ENCODE results near the gene LSAMP.

The LSAMP gene

DNA sequence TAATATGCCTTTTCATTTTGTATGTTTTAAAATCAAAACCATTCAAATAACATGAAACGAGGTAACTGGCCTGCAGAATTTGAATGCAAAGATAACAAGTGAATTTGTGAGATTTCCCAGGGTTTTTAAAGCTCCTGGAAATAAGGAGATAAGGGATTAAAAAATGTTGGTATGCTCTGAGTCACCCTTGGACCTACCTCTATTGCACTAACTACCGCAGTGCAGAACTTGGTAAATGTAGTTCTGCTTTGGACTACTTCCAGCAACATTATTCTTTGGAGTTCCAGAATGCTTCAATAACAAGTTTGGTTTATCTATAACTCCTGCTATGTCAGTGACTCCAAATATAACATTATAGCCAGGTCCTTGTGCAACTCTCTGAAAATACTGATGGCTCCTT lies 620.2 kb downstream of the LSAMP start:
- no peak overlapping the region for H3K4me2 ChIP-seq (ENCODE audit: low read depth, low read length, poor library complexity, severe bottlenecking)

DNA sequence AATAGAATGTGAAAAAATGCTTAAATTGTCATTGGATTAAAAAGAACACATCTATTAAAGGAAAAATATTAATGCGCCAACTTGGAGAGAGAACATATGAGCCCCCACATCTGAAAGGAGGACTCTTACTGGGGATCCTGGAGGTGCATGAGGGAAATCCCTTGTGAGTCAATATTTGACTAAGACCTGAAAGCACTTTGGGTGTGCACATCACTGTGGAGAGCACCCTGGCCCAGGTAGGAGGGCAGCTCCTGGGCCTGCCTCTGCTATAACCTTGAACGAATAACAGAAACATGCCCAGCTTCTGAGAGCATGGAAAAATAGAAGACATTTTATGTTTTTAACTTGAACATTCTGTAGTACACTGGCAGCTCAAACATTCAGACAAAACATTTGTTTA lies 622.2 kb downstream of the LSAMP start:
- H3K9me2 ChIP-seq (replicated peaks; ENCODE audit: insufficient read depth, low read length), result no peaks in the 10 kb centered on the region
- H3K4me2 ChIP-seq (ENCODE audit: low read depth, low read length, poor library complexity, severe bottlenecking), result no peak overlapping the region
- no peak overlapping the region for H3K9ac ChIP-seq (ENCODE audit: low read length)
- no peaks in the 10 kb centered on the region for H3K36me3 ChIP-seq (ENCODE audit: low read length)
- no peak overlapping the region for H3K4me3 ChIP-seq (ENCODE audit: insufficient read depth, low read length, poor library complexity, severe bottlenecking)
- no peak overlapping the region for H2AFZ ChIP-seq (ENCODE audit: low read depth, low read length, severe bottlenecking)
- H4K20me1 ChIP-seq (ENCODE audit: low read depth, low read length), result no peaks in the 10 kb centered on the region
- no peaks in the 10 kb centered on the region for H3K27me3 ChIP-seq (ENCODE audit: low read length)
- no peak overlapping the region for H3K27ac ChIP-seq (ENCODE audit: low read depth, low read length)
- no peak for TF ChIP-seq EZH2phosphoT487 (conservative IDR thresholded peaks at IDR 0.05; ENCODE audit: low read length)
- TF ChIP-seq, protein P1, sequence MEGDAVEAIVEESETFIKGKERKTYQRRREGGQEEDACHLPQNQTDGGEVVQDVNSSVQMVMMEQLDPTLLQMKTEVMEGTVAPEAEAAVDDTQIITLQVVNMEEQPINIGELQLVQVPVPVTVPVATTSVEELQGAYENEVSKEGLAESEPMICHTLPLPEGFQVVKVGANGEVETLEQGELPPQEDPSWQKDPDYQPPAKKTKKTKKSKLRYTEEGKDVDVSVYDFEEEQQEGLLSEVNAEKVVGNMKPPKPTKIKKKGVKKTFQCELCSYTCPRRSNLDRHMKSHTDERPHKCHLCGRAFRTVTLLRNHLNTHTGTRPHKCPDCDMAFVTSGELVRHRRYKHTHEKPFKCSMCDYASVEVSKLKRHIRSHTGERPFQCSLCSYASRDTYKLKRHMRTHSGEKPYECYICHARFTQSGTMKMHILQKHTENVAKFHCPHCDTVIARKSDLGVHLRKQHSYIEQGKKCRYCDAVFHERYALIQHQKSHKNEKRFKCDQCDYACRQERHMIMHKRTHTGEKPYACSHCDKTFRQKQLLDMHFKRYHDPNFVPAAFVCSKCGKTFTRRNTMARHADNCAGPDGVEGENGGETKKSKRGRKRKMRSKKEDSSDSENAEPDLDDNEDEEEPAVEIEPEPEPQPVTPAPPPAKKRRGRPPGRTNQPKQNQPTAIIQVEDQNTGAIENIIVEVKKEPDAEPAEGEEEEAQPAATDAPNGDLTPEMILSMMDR (IDR thresholded peaks at IDR 0.05; ENCODE audit: insufficient read depth, low read length, poor library complexity, severe bottlenecking), result no peak
- no peaks in the 10 kb centered on the region for H3K9me3 ChIP-seq (ENCODE audit: insufficient read depth, low read length)
- H3F3A ChIP-seq (ENCODE audit: insufficient read depth), result no peaks in the 10 kb centered on the region
- no peaks in the 10 kb centered on the region for H3K79me2 ChIP-seq (ENCODE audit: insufficient read depth, low read length)

More for the DNA sequence above, 620.2 kb downstream of the LSAMP start:
- no peaks in the 10 kb centered on the region for H4K20me1 ChIP-seq (ENCODE audit: low read depth, low read length)
- no peak overlapping the region for H2AFZ ChIP-seq (ENCODE audit: low read depth, low read length, severe bottlenecking)
- H3K9me3 ChIP-seq (ENCODE audit: insufficient read depth, low read length), result no peaks in the 10 kb centered on the region
- H3K79me2 ChIP-seq (ENCODE audit: insufficient read depth, low read length), result no peaks in the 10 kb centered on the region
- H3F3A ChIP-seq (ENCODE audit: insufficient read depth), result no peaks in the 10 kb centered on the region
- no peak for TF ChIP-seq EZH2phosphoT487 (conservative IDR thresholded peaks at IDR 0.05; ENCODE audit: low read length)
- TF ChIP-seq, protein P1 (IDR thresholded peaks at IDR 0.05; ENCODE audit: insufficient read depth, low read length, poor library complexity, severe bottlenecking), result no peak
- no peak overlapping the region for H3K9ac ChIP-seq (ENCODE audit: low read length)
- H3K27ac ChIP-seq (ENCODE audit: low read depth, low read length), result no peak overlapping the region
- H3K4me3 ChIP-seq (ENCODE audit: insufficient read depth, low read length, poor library complexity, severe bottlenecking), result no peak overlapping the region
- no peaks in the 10 kb centered on the region for H3K36me3 ChIP-seq (ENCODE audit: low read length)
- H3K27me3 ChIP-seq (ENCODE audit: low read length), result no peaks in the 10 kb centered on the region
- no peaks in the 10 kb centered on the region for H3K9me2 ChIP-seq (replicated peaks; ENCODE audit: insufficient read depth, low read length)

DNA sequence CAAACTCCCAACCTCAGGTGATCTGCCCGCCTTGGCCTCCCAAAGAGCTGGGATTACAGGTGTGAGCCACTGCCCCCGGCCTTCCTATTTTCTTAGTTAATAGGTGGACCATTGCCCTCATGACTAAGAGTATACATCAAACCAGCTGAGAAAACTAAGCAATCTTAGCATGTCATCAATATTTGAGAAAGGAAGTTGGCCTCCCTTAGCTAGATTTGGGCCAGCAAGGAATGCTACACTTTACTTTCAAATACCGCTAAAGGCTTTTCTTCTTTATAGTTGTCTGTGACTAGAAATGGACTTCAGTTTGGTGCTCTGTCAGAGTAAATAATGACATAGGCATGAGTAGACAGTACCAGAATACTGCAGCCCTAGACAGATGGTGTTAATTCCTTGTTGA lies 622.7 kb downstream of the LSAMP start:
- Histone ChIP-seq H3K9me3 (ENCODE audit: insufficient read depth, low read length) (no peaks in the 10 kb centered on the region), H3K4me3 (ENCODE audit: insufficient read depth, low read length, poor library complexity, severe bottlenecking) (no peak overlapping the region), H3K79me2 (ENCODE audit: insufficient read depth, low read length) (no peaks in the 10 kb centered on the region), H3K36me3 (ENCODE audit: low read length) (no peaks in the 10 kb centered on the region), H4K20me1 (ENCODE audit: low read depth, low read length) (no peaks in the 10 kb centered on the region), H2AFZ (ENCODE audit: low read depth, low read length, severe bottlenecking) (no peak overlapping the region), H3K9me2 (replicated peaks; ENCODE audit: insufficient read depth, low read length) (no peaks in the 10 kb centered on the region), H3K27ac (ENCODE audit: low read depth, low read length) (no peak overlapping the region), H3K4me2 (ENCODE audit: low read depth, low read length, poor library complexity, severe bottlenecking) (no peak overlapping the region), H3K27me3 (ENCODE audit: low read length) (no peaks in the 10 kb centered on the region), H3F3A (ENCODE audit: insufficient read depth) (no peaks in the 10 kb centered on the region), H3K9ac (ENCODE audit: low read length) (no peak overlapping the region)
- TF ChIP-seq, protein P1 (IDR thresholded peaks at IDR 0.05; ENCODE audit: insufficient read depth, low read length, poor library complexity, severe bottlenecking), result no peak
- TF ChIP-seq EZH2phosphoT487 (conservative IDR thresholded peaks at IDR 0.05; ENCODE audit: low read length), result no peak
